Hepatocyte (in vitro differentiated cells): ENCODE data around the gene GJB6. TPM values are rescaled to one million over a fixed set of nuclear protein-coding genes. Genes with fewer than 3 reads are reported as not detected.

Source experiments
- DNase-seq: peaks from one replicate; pipeline ENCODE4 v3.0.0-alpha.2; 2016; ENCODE audit warnings: low spot score
- H2AFZ ChIP-seq: fragments of 200-600 bp; sonication (generic); 2 replicates; pipeline ENCODE4 v1.6.0; 2016; ENCODE audit warnings: antibody characterized with exemption, mild to moderate bottlenecking
- H3K27ac ChIP-seq: fragments of 200-600 bp; sonication (generic); 2 replicates; pipeline ENCODE4 v1.5.1; 2016; ENCODE audit warnings: mild to moderate bottlenecking
- H3K27me3 ChIP-seq: fragments of 200-600 bp; sonication (generic); 2 replicates; pipeline ENCODE4 v1.6.1; 2016
- H3K36me3 ChIP-seq: fragments of 200-600 bp; sonication (generic); replicated peaks from 2 replicates; pipeline ENCODE4 v1.5.1; 2016; ENCODE audit warnings: low read depth; ENCODE audit not compliant: insufficient read depth
- H3K4me1 ChIP-seq: fragments of 200-600 bp; sonication (generic); 2 replicates; pipeline ENCODE4 v1.5.1; 2016; ENCODE audit warnings: mild to moderate bottlenecking, moderate library complexity; ENCODE audit not compliant: insufficient read depth
- H3K4me2 ChIP-seq: fragments of 200-600 bp; sonication (generic); 2 replicates; pipeline ENCODE4 v1.6.0; 2016
- H3K4me3 ChIP-seq: fragments of 200-600 bp; sonication (generic); 2 replicates; pipeline ENCODE4 v1.5.1; 2016; ENCODE audit warnings: mild to moderate bottlenecking
- H3K79me2 ChIP-seq: fragments of 200-600 bp; sonication (generic); 2 replicates; pipeline ENCODE4 v1.6.0; 2017; ENCODE audit warnings: mild to moderate bottlenecking
- H3K9me2 ChIP-seq: fragments of 200-600 bp; sonication (generic); replicated peaks from 2 replicates; pipeline ENCODE4 v1.6.0; 2017; ENCODE audit warnings: mild to moderate bottlenecking; ENCODE audit not compliant: insufficient read depth
- H3K9me3 ChIP-seq: fragments of 200-600 bp; sonication (generic); 2 replicates; pipeline ENCODE4 v1.5.1; 2016; ENCODE audit warnings: low read depth, mild to moderate bottlenecking
- H4K20me1 ChIP-seq: fragments of 200-600 bp; sonication (generic); 2 replicates; pipeline ENCODE4 v1.6.0; 2016; ENCODE audit warnings: mild to moderate bottlenecking; ENCODE audit not compliant: insufficient read depth, poor library complexity, severe bottlenecking
- CTCF ChIP-seq: fragments of 200-600 bp; sonication (generic); IDR thresholded peaks from 2 replicates; pipeline ENCODE4 v1.5.1; 2016; ENCODE audit warnings: antibody characterized with exemption, mild to moderate bottlenecking; ENCODE audit not compliant: poor library complexity
- EZH2 ChIP-seq: fragments of 200-600 bp; sonication (generic); IDR thresholded peaks from 2 replicates; pipeline ENCODE4 v1.6.1; 2016; ENCODE audit warnings: antibody characterized with exemption, mild to moderate bottlenecking, borderline replicate concordance
- EZH2phosphoT487 ChIP-seq: fragments of 200-600 bp; sonication (generic); IDR thresholded peaks from one replicate; pipeline ENCODE4 v1.6.1; 2018; ENCODE audit warnings: antibody characterized with exemption, mild to moderate bottlenecking, low read depth, moderate library complexity; ENCODE audit not compliant: unreplicated experiment, severe bottlenecking
- WGBS: methylation state at CpG from one replicate; pipeline ENCODE4 v1.1.6; 2016; ENCODE audit warnings: low lambda C conversion rate; ENCODE audit errors: missing lambda C conversion rate; 5-methylcytosine and 5-hydroxymethylcytosine counted together
- polyA plus RNA-seq: library from polyadenylated mRNA; unstranded; fragments of >200 nt; fragmentation: Nextera tagmentation; extraction: Ambion mirVana; gene quantifications from 2 replicates; pipeline ENCODE4 v1.2.1, GENCODE V29; 2016
- total RNA-seq: library from RNA; depleted of rRNA; stranded (reverse); fragments of >200 nt; gene quantifications from 2 replicates; pipeline ENCODE4 v1.2.3, GENCODE V29; 2014

Gene GJB6
- total and polyA plus RNA-seq, 2 experiments from 2014 or later, result 1.2 to 2.2 TPM

- Histone ChIP-seq H3K27me3 (peaks cover 11% of the 10 kb centered on the region), H3K9me3 (no peaks in the 10 kb centered on the region), H2AFZ (no peak overlapping the region), H3K79me2 (no peaks in the 10 kb centered on the region), H4K20me1 (no peaks in the 10 kb centered on the region), H3K4me3 (no peak overlapping the region), H3K36me3 (no peaks in the 10 kb centered on the region), H3K4me2 (no peak overlapping the region), H3K27ac (no peak overlapping the region), H3K9me2 (no peaks in the 10 kb centered on the region), H3K4me1 (peaks cover 3% of the 10 kb centered on the region)
- WGBS, result 79% methylated on average over 6 of the region's 6 CpGs
- no peak for TF ChIP-seq EZH2phosphoT487
- TF ChIP-seq EZH2, result no peak
- no peak for TF ChIP-seq CTCF
- no peak for DNase-seq
These were observed 45.3 kb downstream of the GJB6 start for GRCh38 chr13:20186771-20187170.

GRCh38 chr13:20185366-20186056, 46.6 kb downstream of the GJB6 start:
- TF ChIP-seq CTCF, result no peak
- TF ChIP-seq EZH2phosphoT487, result no peak
- TF ChIP-seq EZH2, result no peak
- 66% methylated on average over 12 of the region's 12 CpGs for WGBS
- no peaks in the 10 kb centered on the region for H3K27me3 ChIP-seq

GRCh38 chr13:20182231-20182846, 49.8 kb downstream of the GJB6 start:
- Histone ChIP-seq H3K4me1 (no peaks in the 10 kb centered on the region), H3K27ac (no peak overlapping the region), H3K4me3 (no peak overlapping the region), H3K9me3 (no peaks in the 10 kb centered on the region), H3K79me2 (no peaks in the 10 kb centered on the region), H2AFZ (no peak overlapping the region), H3K36me3 (no peaks in the 10 kb centered on the region), H4K20me1 (no peaks in the 10 kb centered on the region), H3K4me2 (no peak overlapping the region), H3K27me3 (no peaks in the 10 kb centered on the region), H3K9me2 (no peaks in the 10 kb centered on the region)
- TF ChIP-seq EZH2phosphoT487 (no peak), CTCF (peak; percentile 80)
- 25% methylated on average over 5 of the region's 5 CpGs for WGBS
- peak; percentile 86 for DNase-seq

More at GRCh38 chr13:20185366-20186056, 46.6 kb downstream of the GJB6 start:
- Histone ChIP-seq H3K4me1 (no peaks in the 10 kb centered on the region), H3K4me2 (no peak overlapping the region), H2AFZ (no peak overlapping the region), H3K27ac (no peak overlapping the region), H3K4me3 (no peak overlapping the region), H3K36me3 (no peaks in the 10 kb centered on the region), H3K9me3 (no peaks in the 10 kb centered on the region), H3K79me2 (no peaks in the 10 kb centered on the region), H4K20me1 (no peaks in the 10 kb centered on the region), H3K9me2 (no peaks in the 10 kb centered on the region)
- no peak for DNase-seq
